Peyer's patch (tissue), 4 donors: ENCODE results near the gene SLC6A3.

Source experiments
- CTCF ChIP-seq, 6 experiments: fragments of 450-650 bp in 4 of 6; fragments of 200-600 bp in 2 of 6; sonication (generic) in 1 of 6; IDR thresholded peaks; one replicate each; pipeline ENCODE4 v1.5.1; 2017 to 2019; ENCODE audit warnings: antibody characterized with exemption in 6 of 6, mild to moderate bottlenecking in 3 of 6, moderate library complexity in 1 of 6
- POLR2A ChIP-seq, 2 donors: fragments of 450-650 bp; IDR thresholded peaks; one replicate each; pipeline ENCODE4 v1.5.1; 2017; ENCODE audit warnings: antibody characterized with exemption in 2 of 2, mild to moderate bottlenecking in 2 of 2, moderate library complexity in 2 of 2

DNA sequence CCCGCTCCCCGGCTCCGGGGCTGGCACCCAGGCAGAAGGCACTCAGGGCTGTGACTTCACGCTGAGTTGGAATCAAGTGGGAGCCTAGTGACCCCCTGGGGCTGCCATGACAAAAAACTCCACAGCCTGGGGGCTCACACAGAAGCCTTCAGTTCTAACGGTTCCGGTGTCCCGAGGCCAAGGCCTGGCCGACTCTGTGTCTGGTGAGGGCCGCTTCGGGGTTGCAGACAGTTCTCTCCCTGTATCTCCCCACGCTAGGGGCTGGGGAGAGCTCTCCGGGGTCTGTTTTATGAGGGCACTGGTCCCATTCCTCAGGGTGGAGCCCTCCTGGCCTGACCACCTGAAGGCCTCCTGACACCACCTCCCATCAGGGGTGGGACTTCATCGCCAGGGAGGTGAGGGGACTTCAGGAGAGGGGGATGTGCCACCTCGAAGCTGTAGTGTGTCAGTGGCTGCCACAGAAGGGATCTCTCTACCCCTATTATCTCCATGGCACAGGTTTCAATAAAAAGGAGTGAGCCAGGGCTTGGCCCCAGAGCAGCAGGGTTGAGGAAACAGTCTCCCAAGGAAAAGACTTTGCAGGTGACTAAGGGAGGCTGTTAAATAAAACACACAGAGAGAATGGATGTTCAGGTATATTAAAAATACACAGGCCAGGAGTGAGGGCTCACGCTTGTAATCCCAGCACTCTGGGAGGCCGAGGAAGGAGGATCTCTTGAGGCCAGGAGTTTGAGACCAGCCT lies 1.5 kb upstream of the SLC6A3 start:
- TF ChIP-seq CTCF (IDR thresholded peaks at IDR 0.05) (no peak), POLR2A (IDR thresholded peaks at IDR 0.05) (no peak)
